Kidney epithelial cell (primary cell): ENCODE results near the gene CD276. TPM values are rescaled to one million over a fixed set of nuclear protein-coding genes. Genes with fewer than 3 reads are reported as not detected.

Source experiments
- DNase-seq: peaks from one replicate; pipeline ENCODE4 v3.0.0-alpha.2; 2010; ENCODE audit warnings: low read depth
- H3K27me3 ChIP-seq: 2 replicates; pipeline ENCODE4 v1.6.0; 2011; ENCODE audit warnings: low read length; ENCODE audit not compliant: control insufficient read depth, insufficient read depth
- H3K36me3 ChIP-seq: 2 replicates; pipeline ENCODE4 v1.5.1; 2011; ENCODE audit warnings: low read length; ENCODE audit not compliant: control insufficient read depth, insufficient read depth
- H3K4me3 ChIP-seq: 2 replicates; pipeline ENCODE4 v1.5.1; 2011; ENCODE audit warnings: low read depth, mild to moderate bottlenecking, control low read depth, low read length
- total RNA-seq: library from RNA; depleted of rRNA; stranded (reverse); fragments of >200 nt; gene quantifications from 2 replicates; pipeline ENCODE4 v1.2.3, GENCODE V29; 2015
- TF ChIP-seq, protein P1 (sequence below): IDR thresholded peaks from 2 replicates; pipeline ENCODE4 v1.5.1; 2011; ENCODE audit warnings: mild to moderate bottlenecking, moderate library complexity, low read length, control low read depth, inconsistent platforms; ENCODE audit not compliant: insufficient read depth, poor library complexity, severe bottlenecking

Gene CD276
- total RNA-seq, 1 donor from 2014 or later = 153 TPM

DNA sequence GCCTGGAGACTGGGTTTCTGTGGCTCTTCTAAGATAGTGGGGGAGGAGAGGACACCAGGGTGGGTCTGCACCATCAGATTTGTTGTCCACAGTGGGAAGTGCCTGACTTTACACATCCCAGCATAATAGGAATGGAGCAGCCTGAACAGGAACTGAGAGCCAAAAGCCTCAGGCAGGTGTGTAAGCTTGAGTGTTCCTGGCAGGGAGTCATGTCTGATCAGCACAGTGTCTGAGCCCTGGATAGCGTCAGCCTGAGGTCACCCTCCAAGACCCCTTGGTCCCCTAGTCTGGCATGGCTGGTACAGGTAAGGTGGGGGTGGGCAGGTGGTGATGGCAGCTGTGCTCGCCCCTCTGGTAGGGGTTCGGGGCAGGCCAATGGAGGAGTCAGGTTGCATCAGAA is 48.7 kb downstream of the CD276 start:
- peaks cover 7% of the 10 kb centered on the region for H3K27me3 ChIP-seq
- no peaks in the 10 kb centered on the region for H3K36me3 ChIP-seq
- TF ChIP-seq, protein P1, sequence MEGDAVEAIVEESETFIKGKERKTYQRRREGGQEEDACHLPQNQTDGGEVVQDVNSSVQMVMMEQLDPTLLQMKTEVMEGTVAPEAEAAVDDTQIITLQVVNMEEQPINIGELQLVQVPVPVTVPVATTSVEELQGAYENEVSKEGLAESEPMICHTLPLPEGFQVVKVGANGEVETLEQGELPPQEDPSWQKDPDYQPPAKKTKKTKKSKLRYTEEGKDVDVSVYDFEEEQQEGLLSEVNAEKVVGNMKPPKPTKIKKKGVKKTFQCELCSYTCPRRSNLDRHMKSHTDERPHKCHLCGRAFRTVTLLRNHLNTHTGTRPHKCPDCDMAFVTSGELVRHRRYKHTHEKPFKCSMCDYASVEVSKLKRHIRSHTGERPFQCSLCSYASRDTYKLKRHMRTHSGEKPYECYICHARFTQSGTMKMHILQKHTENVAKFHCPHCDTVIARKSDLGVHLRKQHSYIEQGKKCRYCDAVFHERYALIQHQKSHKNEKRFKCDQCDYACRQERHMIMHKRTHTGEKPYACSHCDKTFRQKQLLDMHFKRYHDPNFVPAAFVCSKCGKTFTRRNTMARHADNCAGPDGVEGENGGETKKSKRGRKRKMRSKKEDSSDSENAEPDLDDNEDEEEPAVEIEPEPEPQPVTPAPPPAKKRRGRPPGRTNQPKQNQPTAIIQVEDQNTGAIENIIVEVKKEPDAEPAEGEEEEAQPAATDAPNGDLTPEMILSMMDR = no peak
- DNase-seq = no peak
- H3K4me3 ChIP-seq = no peak overlapping the region

DNA sequence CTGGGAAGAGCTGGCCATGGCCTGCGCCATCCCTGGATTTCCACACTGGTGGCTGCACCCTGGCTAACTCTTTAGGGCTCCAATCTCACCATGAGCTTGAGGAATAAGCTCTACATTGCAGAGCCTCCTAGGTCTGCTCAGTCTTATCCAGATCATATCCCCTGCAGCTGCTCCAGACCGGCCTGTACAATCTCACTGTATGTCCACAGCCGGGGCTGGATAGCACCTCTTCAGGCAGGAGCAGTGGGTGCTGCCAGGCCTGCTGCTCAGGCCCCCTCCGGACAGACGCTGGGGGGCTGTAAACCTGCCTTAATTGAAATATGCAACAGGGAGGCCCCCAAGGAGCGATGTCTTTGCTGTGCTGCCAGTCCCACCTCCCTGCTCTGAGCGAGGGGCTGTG is 53.4 kb downstream of the CD276 start:
- Histone ChIP-seq H3K4me3 (no peak overlapping the region), H3K27me3 (peaks cover 11% of the 10 kb centered on the region), H3K36me3 (no peaks in the 10 kb centered on the region)
- TF ChIP-seq, protein P1 = no peak
- no peak for DNase-seq

DNA sequence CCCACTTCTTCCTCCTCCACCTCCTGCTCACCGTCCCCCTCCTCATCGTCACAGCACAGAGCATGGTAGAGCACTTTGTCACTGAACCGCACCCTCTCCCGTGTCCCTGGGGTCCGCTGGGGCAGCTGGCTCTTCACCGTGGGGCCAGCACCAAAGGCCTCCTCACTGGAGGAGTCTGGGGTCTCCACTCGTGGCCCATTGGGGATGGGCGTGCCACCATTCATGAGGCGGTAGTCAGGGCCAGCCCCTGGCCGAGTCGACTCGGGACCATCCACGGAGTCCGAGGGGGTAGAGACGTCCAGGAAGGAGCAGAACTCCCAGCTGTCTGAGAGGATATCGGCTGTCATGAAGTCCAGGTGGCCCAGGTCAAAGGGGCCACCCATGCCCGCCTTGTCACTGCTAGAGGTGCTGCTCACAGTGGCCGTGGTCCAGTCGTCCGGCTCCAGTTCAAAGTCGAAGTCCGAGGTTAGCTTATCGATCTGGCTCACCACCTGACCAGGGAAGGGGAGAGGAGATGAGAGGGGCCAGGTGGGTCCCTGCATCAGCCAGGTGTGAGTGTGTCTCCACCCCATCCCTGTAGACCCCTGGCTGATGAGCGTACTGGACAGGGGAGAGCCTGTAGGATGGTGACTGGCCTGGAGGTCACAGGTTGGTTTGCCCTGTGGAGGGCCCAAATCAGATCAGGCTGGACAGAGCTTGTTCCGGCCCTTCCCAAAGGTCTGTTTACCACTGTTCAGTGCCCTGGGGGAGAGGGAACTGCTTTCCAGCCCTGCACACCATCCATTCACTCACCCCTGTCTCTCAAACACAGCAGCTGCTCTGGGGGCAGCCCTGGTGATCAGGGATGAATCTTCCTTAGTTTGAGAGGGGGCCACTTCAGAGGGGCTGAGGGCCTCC is 56.2 kb downstream of the CD276 start:
- TF ChIP-seq, protein P1 = no peak
- no peak for DNase-seq

DNA sequence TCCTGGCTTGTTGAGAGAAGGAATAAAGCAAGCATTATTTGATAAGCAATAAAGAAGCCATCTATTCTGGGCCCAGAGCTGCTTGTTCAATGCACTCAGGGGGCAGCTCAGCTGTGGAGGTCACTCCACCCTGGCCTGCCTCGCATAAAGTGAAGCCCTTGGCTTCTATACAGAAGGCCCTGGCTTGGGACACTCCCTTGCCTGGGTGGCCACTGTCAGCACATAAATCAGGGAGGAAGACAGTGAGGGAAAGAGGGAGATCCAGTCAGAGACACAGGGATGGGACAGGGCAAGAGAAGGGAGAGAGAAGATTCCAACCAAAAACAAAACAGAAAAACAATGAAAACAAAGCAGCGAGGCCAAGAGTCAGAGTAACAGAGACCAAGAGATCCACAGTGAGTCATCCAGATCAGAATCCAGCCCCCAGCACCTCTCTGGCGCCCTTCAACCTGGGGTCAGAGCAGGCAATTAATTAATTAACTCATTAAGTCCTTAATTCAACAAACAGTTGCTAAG is 57.2 kb downstream of the CD276 start:
- H3K27me3 ChIP-seq = peaks cover 16% of the 10 kb centered on the region
- no peak overlapping the region for H3K4me3 ChIP-seq
- DNase-seq = no peak
- no peaks in the 10 kb centered on the region for H3K36me3 ChIP-seq
- TF ChIP-seq, protein P1 = no peak

More for the DNA sequence above, 56.2 kb downstream of the CD276 start:
- no peak overlapping the region for H3K4me3 ChIP-seq
- peaks cover 13% of the 10 kb centered on the region for H3K27me3 ChIP-seq
- H3K36me3 ChIP-seq = no peaks in the 10 kb centered on the region

DNA sequence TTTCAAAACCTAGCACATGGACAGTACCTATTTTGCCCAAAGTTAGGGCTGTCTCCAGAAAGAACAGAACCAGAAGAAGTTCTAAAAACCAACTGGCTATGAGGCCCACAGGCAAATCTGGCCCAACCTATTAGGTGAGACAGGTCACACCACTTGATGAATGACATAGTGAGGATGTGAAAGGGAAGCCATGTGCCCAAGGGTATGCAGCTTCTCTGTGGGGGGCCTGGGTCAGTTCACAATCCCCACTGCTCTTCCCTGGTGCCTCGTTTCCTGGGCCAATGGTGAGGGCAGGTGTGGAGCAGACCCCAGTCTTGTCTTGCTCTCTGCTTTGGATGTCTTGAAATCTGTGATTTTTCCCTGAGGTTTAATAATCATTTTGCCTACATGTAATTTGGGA is 60.1 kb downstream of the CD276 start:
- H3K27me3 ChIP-seq = peaks cover 35% of the 10 kb centered on the region
- DNase-seq = no peak
- H3K4me3 ChIP-seq = no peak overlapping the region
- TF ChIP-seq, protein P1 = no peak
- H3K36me3 ChIP-seq = no peaks in the 10 kb centered on the region
